CD4-positive, alpha-beta T cell treated with Interleukin-6 for 4 hours (primary cell): ENCODE measurements around the gene BRIP1.
"Not testable (repeated sequence)": the region's sequence is repeated elsewhere in the genome, so short reads cannot be mapped to it uniquely, and the experiment has no call there.

Experiments
- DNase-seq: peaks from one replicate; pipeline ENCODE4 v3.0.0-alpha.2; 2020; ENCODE audit warnings: mixed read lengths

BRIP1 gene

DNA sequence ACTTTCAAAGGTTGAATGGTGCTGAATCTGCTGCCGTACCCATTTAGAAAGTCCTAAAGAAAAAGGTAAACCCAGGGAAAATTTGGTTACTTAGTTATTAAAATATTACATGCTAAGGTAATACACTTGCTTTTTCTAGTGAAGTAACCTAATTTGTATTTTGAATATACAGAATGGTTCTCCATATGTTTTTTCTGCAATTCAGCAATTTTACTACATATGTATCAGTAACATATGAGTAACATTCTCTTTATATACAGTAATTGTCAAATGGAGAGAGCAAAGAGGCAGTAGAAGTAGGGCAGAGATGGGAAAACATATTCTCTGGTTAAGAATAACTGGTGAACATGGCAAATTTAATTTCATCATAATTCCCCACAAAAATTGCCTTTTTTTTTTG lies 177.2 kb downstream of the BRIP1 start:
- DNase-seq, result no peak

DNA sequence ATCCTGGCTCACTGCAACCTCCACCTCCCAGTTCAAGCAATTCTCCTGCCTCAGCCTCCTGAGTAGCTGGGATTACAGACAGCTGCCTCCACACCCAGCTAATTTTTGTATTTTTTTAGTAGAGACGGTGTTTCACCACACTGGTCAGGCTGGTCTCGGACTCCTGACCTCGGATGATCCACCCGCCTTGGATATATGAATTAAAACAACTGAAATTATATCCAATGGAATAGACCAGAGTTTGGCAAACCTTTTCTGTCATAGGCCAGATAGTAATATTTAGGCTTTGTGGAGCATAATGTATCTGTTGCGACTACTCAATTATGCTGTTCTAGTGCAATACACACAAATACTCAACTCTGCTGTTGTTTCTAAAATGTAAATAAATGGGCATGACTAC lies 178.5 kb downstream of the BRIP1 start:
- DNase-seq, result no peak

DNA sequence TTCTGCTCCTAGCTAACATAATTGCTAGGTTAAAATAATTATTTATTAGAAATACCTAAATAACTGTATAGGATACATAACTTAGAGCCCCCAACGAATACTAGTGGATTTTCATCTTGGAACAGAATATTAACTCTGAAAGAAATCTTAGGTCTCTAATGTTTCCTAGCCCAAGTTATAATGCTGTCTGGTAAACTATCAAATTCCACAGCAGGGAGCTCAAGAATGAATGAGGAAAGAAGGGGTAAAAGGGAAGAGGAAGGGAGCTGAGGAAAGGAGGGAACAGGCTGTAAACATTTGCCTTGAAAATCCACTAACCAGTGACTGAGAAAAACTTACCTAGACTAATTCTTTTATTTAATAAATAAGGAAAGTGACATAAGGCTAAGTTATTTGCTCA lies 179.2 kb downstream of the BRIP1 start:
- DNase-seq, result no peak

DNA sequence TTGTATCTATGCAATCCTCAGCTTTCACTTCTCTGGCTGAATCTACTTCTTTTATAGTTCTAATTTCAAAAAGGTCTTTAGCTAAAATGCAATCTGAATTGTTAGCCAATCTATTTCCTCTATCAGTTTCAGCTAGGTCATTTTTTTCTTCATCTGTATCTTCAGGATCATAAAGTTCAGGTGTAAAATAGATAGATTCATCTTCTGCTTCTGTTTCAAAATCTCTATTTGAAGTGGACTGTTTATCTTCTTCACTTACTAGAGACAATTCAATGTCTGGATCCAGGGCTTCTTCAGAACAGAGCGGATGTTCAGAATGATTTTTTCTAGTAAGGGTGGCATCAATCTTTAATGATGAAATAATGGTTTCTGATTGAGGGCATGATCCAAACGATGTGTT lies 179.9 kb downstream of the BRIP1 start:
- no peak for DNase-seq

DNA sequence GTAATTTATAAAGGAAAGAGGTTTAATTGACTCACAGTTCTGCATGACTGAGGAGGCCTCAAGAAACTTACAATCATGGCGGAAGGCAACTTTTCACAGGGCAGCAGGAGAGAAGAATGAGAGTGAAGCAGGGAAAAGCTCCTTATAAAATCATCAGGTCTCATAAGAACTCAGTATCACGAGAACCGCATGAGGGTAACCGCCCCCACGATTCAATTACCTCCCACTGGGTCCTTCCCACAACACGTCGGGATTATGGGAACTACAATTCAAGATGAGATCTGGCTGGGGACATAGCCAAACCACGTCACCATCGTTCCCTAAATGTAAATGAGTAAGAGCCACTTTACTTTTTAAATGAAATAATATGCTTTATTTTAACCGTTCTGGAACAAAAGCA lies 182.4 kb downstream of the BRIP1 start:
- DNase-seq, result no peak

DNA sequence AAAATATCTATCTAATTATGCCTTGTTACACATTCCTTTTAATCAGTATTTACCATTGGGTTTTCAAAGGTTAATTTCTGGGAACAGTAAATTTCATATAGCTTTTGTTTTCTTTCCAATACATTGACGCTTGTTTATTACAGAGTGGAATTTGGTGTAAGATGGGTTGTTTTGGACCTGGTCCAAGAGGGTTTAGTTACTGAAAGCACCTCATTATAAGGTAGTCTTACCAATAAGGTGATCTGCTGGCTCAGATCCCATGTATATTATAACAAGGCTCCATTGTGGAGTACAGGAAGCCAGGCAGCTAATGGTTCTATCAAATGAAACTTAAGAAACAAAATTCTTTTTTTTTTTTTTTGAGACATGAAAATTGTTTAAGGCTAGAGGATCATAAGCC lies 185.0 kb downstream of the BRIP1 start:
- DNase-seq, result no peak

DNA sequence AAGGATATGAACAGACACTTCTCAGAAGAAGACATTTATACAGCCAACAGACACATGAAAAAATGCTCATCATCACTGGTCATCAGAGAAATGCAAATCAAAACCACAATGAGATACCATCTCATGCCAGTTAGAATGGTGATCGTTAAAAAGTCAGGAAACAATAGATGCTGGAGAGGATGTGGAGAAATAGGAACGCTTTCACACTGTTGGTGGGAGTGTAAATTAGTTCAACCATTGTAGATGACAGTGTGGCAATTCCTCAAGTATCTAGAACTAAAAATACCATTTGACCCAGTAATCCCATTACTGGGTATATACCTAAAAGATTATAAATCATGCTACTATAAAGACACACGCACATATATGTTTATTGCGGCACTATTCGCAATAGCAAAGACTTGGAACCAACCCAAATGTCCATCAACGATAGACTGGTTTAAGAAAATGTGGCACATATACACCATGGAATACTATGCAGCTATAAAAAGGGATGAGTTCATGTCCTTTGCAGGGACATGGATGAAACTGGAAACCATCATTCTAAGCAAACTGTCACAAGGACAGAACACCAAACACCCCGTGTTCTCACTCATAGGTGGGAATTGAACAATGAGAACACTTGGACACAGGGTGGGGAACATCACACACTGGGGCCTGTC lies 186.0 kb downstream of the BRIP1 start:
- not testable (repeated sequence) for DNase-seq

DNA sequence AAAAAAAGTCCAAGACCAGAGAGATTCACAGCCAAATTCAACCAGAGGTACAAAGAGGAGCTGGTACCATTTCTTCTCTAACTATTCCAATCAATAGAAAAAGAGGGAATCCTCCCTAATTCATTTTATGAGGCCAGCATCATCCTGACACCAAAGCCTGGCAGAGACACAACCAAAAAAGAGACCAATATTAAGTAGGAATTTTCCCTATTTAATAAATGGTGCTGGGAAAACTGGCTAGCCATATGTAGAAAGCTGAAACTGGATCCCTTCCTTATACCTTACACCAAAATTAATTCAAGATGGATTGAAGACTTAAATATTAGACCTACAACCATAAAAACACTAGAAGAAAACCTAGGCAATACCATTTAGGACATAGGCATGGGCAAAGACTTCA lies 186.8 kb downstream of the BRIP1 start:
- DNase-seq, result not testable (repeated sequence)

DNA sequence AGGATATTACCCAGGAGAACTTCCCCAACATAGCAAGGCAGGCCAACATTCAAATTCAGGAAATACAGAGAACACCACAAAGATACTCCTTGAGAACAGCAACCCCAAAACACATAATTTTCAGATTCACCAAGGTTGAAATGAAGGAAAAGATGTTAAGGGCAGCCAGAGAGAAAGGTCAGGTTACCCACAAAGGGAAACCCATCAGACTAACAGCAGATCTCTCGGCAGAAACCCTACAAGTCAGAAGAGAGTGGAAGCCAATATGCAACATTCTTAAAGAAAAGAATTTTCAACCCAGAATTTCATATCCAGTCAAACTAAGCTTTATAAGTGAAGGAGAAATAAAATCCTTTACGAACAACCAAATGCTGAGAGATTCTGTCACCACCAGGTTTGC lies 188.7 kb downstream of the BRIP1 start:
- not testable (repeated sequence) for DNase-seq

DNA sequence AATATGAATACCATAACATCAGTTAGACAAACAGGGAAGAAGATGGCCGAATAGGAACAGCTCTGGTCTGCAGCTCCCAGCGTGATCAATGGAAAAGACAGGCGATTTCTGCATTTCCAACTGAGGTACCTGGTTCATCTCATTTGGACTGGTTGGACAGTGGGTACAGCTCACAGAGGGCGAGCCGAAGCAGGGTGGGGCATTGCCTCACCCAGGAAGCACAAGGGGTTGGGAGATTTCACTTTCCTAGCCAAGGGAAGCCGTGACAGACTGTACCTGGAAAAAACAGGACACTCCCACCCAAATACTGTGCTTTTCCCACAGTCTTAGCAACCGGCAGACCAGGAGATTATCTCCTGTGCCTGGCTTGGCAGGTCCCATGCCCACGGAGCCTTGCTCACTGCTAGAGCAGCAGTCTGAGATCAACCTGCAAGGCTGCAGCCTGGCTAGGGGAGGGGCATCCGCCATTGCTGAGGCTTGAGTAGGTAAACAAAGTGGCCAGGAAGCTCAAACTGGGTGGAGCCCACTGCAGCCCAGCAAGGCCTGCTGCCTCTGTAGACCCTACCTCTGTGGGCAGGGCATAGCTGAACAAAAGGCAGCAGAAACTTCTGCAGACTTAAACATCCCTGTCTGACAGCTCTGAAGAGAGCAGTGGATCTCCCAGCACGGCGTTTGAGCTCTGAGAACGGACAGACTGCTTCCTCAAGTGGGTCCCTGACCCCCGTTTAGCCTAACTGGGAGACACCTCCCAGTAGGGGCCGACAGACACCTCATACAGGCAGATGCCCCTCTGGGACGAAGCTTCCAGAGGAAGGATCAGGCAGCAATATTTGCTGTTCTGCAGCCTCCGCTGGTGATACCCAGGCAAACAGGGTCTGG lies 190.1 kb downstream of the BRIP1 start:
- not testable (repeated sequence) for DNase-seq

DNA sequence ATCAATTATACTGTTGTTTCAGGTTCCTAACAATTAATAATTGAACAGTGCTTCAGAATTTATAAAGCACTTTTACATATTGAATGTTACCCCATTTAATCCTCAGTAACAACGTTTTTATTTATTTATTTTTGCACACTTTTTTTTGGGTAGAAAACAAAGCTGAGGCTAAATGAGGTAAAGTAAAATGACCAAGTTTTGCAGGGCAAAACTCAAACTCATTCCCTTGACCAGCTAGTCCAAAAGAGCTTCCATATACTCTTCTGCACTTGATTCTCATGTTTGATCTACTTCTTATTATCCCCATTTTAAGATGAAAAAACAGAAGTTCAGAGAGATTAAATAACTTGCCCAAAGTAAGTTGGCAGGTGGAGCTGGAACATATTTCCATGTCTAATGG lies 191.2 kb downstream of the BRIP1 start:
- no peak for DNase-seq

DNA sequence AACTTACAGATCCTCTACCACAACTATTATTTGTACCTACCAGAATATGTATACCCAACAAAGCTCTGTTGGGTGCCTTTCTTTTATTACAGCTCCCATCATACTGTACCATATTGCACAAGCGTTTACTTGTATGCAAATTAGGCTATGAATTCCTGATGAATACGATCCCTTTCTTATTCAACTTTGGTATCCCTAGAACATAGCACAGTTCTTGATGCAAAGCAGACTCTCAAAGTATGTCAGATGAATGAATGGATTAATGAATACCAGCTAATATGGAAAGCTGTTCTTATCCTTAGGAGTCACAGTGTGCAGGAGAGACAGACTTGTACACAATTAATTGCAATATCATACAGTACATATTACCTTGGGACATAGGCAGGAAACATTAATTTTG lies 192.6 kb downstream of the BRIP1 start:
- no peak for DNase-seq

DNA sequence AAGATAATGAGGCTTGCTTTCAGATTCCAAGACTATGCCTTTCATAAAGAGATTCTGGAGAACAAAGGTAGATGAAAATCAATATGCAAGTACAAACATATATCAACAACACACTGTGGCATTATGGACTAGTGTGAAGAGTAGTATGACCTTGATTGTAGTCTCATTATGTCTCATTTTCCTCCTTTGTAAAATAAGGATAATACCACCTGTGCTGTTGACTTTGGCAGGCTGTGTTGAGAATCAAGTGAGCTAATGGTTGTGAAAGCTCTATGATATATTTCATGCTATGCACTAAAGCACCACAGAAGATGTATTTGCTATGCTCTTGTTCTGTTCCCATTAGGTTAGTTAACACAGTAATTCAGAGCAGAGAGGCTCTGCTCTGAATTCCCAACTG lies 193.8 kb downstream of the BRIP1 start:
- no peak for DNase-seq

DNA sequence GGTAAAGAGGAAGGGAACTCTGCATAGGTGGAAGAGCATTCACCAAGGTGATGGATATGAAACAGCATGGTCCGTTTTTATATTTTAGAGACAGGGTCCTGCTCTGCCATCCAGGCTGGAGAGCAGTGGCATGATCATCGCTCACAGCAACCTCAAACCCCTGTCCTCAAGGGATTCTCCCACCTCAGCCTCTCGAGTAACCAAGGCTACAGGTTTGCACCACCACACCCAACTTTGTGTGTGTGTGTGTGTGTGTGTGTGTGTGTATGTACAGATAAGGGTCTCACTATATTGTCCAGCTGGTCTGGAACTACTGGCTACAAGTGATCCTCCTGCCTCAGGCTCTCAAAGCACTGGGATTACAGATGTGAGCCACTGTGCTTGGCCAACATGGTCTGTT lies 194.8 kb downstream of the BRIP1 start:
- DNase-seq, result no peak

DNA sequence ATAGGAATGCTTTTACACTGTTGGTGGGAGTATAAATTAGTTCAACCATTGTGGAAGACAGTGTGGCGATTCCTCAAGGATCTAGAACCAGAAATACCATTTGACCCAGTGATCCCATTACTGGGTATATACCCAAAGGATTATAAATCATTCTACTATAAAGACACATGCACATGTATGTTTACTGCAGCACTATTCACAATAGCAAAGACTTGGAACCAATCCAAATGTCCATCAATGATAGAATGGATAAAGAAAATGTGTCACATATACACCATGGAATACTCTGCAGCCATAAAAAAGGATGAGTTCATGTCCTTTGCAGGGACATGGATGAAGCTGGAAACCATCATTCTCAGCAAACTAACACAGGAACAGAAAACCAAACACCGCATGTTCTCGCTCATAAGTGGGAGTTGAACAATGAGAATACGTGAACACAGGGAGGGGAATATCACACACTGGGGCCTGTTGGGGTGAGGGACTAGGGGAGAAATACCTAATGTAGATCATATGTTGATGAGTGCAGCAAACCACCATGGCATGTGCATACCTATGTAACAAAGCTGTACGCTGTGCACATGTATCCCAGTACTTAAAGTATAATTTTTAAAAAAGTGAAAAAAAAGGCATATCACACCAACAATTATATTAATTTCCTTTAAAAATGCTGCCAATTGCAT lies 196.8 kb downstream of the BRIP1 start:
- not testable (repeated sequence) for DNase-seq

DNA sequence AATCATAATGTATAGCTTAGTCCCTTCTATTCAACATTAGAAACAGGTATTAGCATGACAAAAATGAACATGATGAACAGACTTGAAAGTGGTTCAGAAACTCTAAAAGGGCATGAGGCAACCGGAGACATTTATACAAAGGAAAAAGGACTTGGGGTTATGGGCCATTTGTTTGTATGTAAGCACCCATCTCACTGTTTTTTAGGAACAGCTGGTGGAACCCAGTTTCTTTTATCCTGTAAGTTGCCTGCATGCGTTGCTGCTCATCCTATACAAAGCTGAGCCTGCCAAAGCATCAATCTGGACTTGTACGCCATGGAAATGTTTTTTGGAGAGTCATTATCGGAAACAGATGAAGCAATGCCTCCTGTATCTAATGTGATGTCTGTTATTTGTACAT lies 200.0 kb downstream of the BRIP1 start:
- no peak for DNase-seq

DNA sequence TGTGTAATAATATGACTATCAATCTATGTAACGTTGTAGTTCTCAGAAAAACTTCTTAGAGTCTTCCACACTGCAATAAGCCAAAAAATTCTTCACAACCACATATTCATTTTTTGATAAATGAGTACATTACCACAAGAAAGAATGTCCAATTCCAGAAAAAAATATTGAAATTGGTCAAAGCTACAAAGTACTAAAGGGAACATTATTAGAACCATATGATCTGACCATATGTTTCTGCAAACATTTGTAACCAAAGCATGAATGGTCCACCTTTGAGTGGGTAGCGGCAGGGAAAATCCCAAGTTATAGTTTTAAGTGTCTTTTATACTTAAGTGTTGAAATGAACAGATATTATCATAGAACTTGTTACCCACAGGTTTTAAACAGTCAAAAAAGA lies 200.6 kb downstream of the BRIP1 start:
- no peak for DNase-seq

DNA sequence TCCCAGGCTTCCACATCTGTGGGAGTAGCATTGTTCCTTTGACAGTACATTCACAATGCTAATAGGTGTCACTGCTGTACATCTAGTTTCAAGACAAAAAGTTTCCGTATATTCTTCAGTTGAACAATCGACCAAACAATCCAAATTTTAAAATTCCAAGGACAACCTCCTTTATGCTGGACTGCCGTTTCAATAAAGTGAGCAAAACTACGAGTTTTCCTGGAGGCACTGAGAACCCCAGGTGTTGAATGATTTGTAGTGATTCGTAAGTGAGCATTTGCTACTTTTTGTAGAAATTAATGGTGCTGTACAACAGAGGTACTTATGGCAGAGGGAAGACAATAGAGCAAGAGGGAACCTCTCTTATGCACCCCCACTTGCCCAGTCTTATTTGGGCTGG lies 201.1 kb downstream of the BRIP1 start:
- DNase-seq, result no peak

DNA sequence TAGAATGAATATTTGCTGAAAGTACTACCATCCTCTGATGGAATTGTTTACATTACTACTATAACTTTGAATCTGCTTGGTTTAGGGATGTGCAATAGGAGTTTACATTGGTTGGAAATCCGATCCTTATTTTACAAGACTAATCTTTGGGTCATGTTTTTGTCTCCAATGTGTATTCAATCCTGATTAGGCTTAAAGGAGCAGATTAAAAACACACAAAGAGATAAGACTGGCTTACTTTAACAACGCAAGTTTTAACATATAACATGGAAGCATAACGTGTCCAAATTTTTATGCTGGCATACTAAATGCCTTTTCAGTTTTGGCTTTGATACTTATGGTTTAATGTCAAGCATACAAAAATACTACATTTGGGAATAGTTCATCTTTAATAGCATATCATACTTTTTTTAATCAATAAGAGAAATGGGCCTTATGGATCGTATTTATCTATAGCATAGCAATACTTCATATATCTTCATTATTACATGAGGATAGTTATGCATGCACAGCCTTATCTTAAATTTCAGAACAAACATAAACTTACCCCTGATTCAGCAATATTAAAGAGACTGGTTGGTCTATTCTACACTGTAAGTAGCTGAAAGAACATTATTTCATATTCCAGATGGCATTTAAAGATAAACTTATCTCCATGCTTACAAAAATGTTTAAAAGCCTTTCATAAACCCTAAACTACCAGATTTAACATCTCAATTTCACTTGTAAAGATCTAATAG lies 202.4 kb downstream of the BRIP1 start:
- no peak for DNase-seq

DNA sequence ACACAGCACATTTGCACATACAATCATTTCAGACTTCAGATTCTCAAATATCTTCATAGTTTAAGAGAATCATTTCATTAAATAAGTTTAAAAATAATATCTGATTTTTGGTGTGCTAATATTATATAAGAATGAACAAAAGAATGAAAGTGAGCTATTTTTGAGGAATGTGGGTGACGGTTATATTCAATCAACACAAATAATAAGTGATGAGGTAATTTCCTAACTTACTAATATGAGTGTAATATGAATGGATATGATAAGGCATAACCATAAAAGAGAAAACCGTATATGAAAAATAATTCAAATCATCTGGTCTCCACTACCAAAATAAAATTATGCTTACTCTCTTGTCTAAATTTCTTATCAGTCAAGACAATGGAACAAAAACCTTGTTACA lies 203.9 kb downstream of the BRIP1 start:
- no peak for DNase-seq

DNA sequence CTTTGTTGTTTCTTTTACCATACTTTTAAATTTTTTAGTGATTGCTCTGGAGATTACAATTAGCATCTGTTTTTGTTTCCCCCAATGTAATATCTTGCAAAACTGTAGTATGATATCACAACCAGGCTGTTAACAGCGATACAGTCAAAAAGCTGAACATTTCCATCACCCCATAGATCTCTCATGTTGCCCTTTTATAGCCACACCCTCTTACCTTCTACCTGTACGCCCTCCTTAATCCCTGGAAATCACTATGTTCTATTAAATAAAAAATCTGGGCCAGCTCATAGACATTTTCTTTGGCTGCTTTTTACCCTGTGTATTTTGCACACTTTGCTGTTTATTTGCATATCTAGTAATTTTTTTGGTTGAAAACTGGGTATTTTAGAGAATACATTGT lies 205.1 kb downstream of the BRIP1 start:
- no peak for DNase-seq

DNA sequence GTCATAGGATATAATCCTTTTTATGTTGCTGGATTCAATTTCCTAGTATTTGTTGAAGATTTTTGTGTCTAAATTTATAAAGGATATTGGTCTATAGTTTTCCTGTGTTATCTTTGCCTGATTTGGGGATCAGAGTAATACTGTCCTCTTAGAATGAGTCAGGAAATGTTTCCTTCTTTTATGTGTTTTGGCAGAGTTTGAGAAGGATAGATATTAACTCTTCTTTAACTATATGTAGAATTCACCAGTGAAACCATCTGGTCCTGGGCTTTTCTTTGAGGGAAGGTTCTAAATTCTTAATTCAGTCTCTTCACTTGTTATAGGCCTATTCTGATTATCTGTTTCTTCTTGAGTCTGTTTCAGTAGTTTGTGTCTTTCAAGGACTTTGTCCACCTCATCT lies 206.0 kb downstream of the BRIP1 start:
- DNase-seq, result no peak

DNA sequence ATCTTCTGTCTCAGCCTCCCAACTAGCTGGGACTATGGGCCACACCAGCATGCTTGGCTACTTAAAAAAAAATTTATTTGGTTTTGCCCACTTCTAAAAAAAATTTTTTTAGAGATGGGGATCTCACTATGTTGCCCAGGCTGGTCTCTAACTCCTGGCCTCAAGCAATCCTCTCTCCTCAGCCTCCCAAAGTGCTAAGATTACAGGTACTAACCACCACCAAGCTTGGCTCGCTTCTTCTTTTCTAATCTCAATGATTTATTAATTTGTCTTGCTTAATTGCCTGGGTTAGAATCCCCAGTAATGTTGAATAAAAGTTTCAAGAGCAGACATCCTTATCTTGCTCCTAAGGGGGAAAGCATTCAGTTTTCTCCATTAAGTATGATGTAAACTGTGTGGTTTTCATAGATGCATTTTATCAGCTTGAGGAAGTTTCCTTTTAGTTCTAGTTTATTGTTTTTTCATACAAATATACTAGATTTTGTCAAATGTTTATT lies 206.6 kb downstream of the BRIP1 start:
- no peak for DNase-seq
